Calu3 (cell line): Measurements from ENCODE around the gene VAT1. TPM values are rescaled to one million over a fixed set of nuclear protein-coding genes. Genes with fewer than 3 reads are reported as not detected.
"Not testable (repeated sequence)": the region's sequence is repeated elsewhere in the genome, so short reads cannot be mapped to it uniquely, and the experiment has no call there.

Experiments used
- BruUV-seq: library from RNA; stranded (reverse); fragments of 400-500 nt; replicated peaks from 2 replicates; lab custom pipeline; 2021; lab: Mats Ljungman, UMichigan
- CTCF ChIA-PET: fragments of 300-600 bp; sonication (Branson Sonifier 250); formaldehyde crosslinking; loops from one replicate; lab custom pipeline; 2022; ENCODE audit warnings: antibody characterized with exemption; lab: Charles Lee
- DNase-seq: peaks from one replicate; pipeline ENCODE4 v3.0.0; 2022
- H3K27ac Mint-ChIP-seq: one replicate; pipeline ENCODE4 v1.8.0; 2022; ENCODE audit warnings: mixed read lengths; ENCODE audit not compliant: unreplicated experiment
- H3K27me3 Mint-ChIP-seq: one replicate; pipeline ENCODE4 v1.8.0; 2022; ENCODE audit warnings: mixed read lengths; ENCODE audit not compliant: unreplicated experiment
- H3K36me3 Mint-ChIP-seq: one replicate; pipeline ENCODE4 v1.8.0; 2022; ENCODE audit warnings: mild to moderate bottlenecking, moderate library complexity, mixed read lengths; ENCODE audit not compliant: insufficient read depth, unreplicated experiment
- H3K4me1 Mint-ChIP-seq: one replicate; pipeline ENCODE4 v1.8.0; 2022; ENCODE audit warnings: mild to moderate bottlenecking, low read depth, mixed read lengths; ENCODE audit not compliant: unreplicated experiment
- H3K4me3 Mint-ChIP-seq: one replicate; pipeline ENCODE4 v1.8.0; 2022; ENCODE audit warnings: mild to moderate bottlenecking, low read depth, moderate library complexity, mixed read lengths; ENCODE audit not compliant: unreplicated experiment
- H3K9me3 Mint-ChIP-seq: one replicate; pipeline ENCODE4 v1.8.0; 2022; ENCODE audit warnings: low read depth, mixed read lengths; ENCODE audit not compliant: unreplicated experiment
- CTCF ChIP-seq: fragments of 200-600 bp; IDR thresholded peaks from one replicate; pipeline ENCODE4 v1.8.0; 2022; ENCODE audit warnings: antibody characterized with exemption; ENCODE audit not compliant: unreplicated experiment
- intact Hi-C: fragments of 100-400 bp; cut with micrococcal nuclease; formaldehyde crosslinking; loops from one replicate; pipeline ENCODE4 v1.10.0; 2022; ENCODE audit not compliant: unreplicated experiment
- total RNA-seq: library from RNA; stranded (reverse); gene quantifications from 2 replicates; pipeline ENCODE4 v1.2.3, GENCODE V29; 2022

The VAT1 gene
- total RNA-seq, 1 experiment from 2014 or later: 156 TPM

- peak; percentile 99 for DNase-seq
- Mint-ChIP-seq H3K4me1 (peaks cover 19% of the 10 kb centered on the region), H3K36me3 (peaks cover 87% of the 10 kb centered on the region), H3K27me3 (no peaks in the 10 kb centered on the region), H3K9me3 (no peaks in the 10 kb centered on the region), H3K4me3 (peak within 1 kb of the TSS; percentile 99), H3K27ac (peak within 1 kb of the TSS; percentile 100)
- intact Hi-C loops: loop anchor here (1.0 kb wide), 1 partner anchor 14 kb away; no protein-coding TSS in a partner anchor
- BruUV-seq: TSS peak; percentile 77
- peak; percentile 96 for TF ChIP-seq CTCF
- CTCF ChIA-PET: interaction anchor here (0.6 to 2.2 kb wide), 25 partner anchors 8 to 420 kb away, joined by 3 to 16 read pairs (median 4); partner anchors contain the start of genes AARSD1, BECN1, BRCA1 and IFI35
Observed at GRCh38 chr17:42997984-42998938, 23.9 kb downstream of the VAT1 start, which contains the start of gene RPL27. RPL27 (plus strand) TSS chr17:42998419; CDS start chr17:42998751, 332 bp downstream.

GRCh38 chr17:42997390-42997983 is 24.7 kb downstream of the VAT1 start:
- intact Hi-C loops: no loop called here
- Mint-ChIP-seq H3K9me3 (no peaks in the 10 kb centered on the region), H3K27ac (peak overlapping the region; percentile 100), H3K4me1 (peaks cover 19% of the 10 kb centered on the region), H3K36me3 (peaks cover 85% of the 10 kb centered on the region), H3K4me3 (peak overlapping the region; percentile 99), H3K27me3 (no peaks in the 10 kb centered on the region)
- no peak for DNase-seq
- CTCF ChIA-PET: interaction anchor here (0.6 to 2.2 kb wide), 28 partner anchors 9 to 483 kb away, joined by 3 to 16 read pairs (median 4); partner anchors contain the start of genes AARSD1, AOC3, BECN1 and BRCA1
- no TSS peak for BruUV-seq
- TF ChIP-seq CTCF: no peak

DNA sequence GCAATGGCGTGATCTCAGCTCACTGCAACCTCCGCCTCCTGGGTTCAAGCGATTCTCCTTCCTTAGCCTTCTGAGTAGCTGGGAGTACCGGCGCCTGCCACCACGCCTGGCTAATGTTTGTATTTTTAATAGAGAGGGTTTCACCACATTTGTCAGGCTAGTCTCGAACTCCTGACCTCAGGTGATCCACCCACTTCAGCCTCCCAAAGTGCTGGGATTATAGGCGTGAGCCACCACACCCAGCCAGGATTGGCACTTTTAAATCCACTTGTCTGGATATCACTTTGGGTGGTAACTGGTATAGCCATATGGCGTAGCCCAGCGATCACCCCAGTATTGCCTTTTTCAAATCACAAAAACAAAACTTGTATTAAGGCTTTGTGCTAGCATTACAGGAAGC is 28.3 kb downstream of the VAT1 start:
- H3K27me3 Mint-ChIP-seq, H3K4me3 Mint-ChIP-seq, intact Hi-C loops, H3K27ac Mint-ChIP-seq, DNase-seq, BruUV-seq, H3K9me3 Mint-ChIP-seq: not testable (repeated sequence)
- CTCF ChIA-PET: interaction anchor here (0.6 kb wide), 1 partner anchor 97 kb away, joined by 5 read pairs; no protein-coding TSS in a partner anchor
- Mint-ChIP-seq H3K4me1 (peaks cover 21% of the 10 kb centered on the region), H3K36me3 (peaks cover 77% of the 10 kb centered on the region)

DNA sequence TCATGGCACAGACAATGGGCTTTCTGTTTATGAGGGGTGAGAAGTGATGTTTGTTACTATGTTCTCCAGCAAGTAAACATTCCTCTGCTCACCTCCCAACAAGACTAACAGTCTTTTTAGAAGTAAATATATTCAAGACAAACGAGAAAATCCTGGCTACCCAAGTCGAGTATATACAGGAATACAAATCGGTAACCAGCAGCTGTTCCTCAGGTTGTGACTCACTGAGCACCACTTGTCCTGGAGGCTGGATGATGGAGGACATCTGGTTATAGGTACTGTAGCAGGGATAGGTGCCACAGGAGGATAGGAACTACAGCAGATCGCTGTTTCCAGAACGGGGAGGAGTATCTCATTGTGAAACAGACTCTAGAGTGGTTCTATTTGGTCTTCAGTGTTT is 29.3 kb downstream of the VAT1 start:
- Mint-ChIP-seq H3K9me3 (no peaks in the 10 kb centered on the region), H3K27ac (no peak overlapping the region), H3K4me1 (peaks cover 17% of the 10 kb centered on the region), H3K27me3 (no peaks in the 10 kb centered on the region), H3K36me3 (peaks cover 77% of the 10 kb centered on the region), H3K4me3 (no peak overlapping the region)
- intact Hi-C loops: no loop called here
- BruUV-seq: no TSS peak
- CTCF ChIA-PET: no interaction called here
- no peak for TF ChIP-seq CTCF
- DNase-seq: no peak
